ENCODE results near the gene ATP2B3.

The ATP2B3 gene

GRCh38 chrX:153623310-153624029, 106.0 kb downstream of the ATP2B3 start:
- no peak for DNase-seq

GRCh38 chrX:153624196-153625091, 107.0 kb downstream of the ATP2B3 start:
- DNase-seq, result no peak

GRCh38 chrX:153625271-153626024, 108.0 kb downstream of the ATP2B3 start:
- DNase-seq, result no peak

GRCh38 chrX:153626025-153626633, 108.7 kb downstream of the ATP2B3 start:
- no peak for DNase-seq

- DNase-seq, result no peak
Observed at GRCh38 chrX:153626863-153627674, 109.6 kb downstream of the ATP2B3 start.

GRCh38 chrX:153627675-153628111, 110.3 kb downstream of the ATP2B3 start:
- DNase-seq, result no peak

DNA sequence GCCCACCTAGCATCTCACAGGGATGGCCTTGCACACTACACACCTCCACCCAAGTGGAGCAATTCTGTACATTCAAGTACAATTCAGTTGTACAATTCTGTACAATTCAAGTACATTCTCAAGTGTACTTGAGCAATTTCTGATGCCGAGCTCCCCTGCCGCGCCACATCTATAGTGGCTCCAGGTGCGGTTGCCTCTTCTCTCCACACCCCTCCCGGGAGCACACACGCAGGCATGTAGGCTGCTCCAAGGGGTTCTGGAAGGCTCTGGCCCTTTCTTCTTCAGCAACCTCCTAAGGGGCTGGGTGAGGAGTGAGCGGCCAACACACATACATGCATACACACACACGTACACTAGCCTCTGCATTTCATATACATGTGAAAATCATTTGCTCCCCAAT, 110.7 kb downstream of the ATP2B3 start:
- no peak for DNase-seq

DNA sequence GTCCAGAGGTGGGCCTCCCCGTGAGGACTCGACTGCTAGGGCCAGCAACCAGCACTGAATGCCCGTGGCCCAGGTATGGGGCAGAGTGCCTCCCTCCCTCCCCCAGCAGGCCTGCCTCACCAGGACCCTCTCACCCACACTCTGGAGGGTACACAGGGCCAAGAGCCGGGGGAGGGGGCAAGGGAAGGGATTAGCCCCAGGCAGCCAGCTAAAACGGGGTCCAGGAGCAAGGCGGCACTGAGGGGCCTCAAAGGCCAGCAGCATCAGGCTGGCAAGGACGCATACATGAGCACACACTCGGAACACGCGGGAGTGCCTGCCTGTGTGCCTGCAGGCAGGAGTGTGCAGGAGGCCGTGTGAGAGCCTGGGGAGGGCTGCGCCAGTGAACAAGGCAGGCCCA, 111.2 kb downstream of the ATP2B3 start:
- DNase-seq, result no peak

GRCh38 chrX:153631346-153631745, 113.9 kb downstream of the ATP2B3 start:
- DNase-seq, result no peak

- DNase-seq, result no peak
Observed at GRCh38 chrX:153631907-153632594, 114.6 kb downstream of the ATP2B3 start.

Measured in activated CD4-positive, CD25-positive, alpha-beta regulatory T cell treated with anti-CD3 and anti-CD28 coated beads, Interleukin-2, amount 50 U/mL, for 72 hours (primary cell).